GM18498 (cell line): ENCODE data around the gene BMP8B.
"Not testable (repeated sequence)": the region's sequence is repeated elsewhere in the genome, so short reads cannot be mapped to it uniquely, and the experiment has no call there.

Experiments
- ATAC-seq: cut with Tn5 transposase; IDR thresholded peaks from one replicate; pipeline ENCODE4 v1.9.1; 2021; ENCODE audit warnings: mild to moderate bottlenecking, moderate library complexity; ENCODE audit not compliant: unreplicated experiment

Gene BMP8B

GRCh38 chr1:39779821-39780220 lies 8.8 kb downstream of the BMP8B start:
- no peak for ATAC-seq

DNA sequence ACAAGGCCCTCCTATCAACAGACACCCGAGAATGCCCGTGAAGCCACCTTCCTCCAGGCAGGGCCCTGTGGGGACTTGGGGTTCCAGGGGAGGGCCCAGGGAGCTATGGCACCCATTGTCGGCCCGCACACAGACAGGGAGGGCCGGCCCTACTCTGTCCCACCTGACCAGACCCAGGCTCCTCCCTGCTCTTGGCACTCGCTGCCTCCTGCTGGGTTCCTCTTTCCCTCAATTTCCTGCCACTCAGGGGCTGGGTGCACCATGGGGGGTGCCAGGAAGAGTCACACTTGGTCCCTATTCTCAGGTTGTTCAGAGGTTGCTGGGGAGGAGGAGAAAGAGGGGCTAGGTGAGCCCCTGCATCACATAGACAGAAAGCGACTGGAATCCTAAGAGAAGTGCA lies 9.5 kb downstream of the BMP8B start:
- no peak for ATAC-seq

DNA sequence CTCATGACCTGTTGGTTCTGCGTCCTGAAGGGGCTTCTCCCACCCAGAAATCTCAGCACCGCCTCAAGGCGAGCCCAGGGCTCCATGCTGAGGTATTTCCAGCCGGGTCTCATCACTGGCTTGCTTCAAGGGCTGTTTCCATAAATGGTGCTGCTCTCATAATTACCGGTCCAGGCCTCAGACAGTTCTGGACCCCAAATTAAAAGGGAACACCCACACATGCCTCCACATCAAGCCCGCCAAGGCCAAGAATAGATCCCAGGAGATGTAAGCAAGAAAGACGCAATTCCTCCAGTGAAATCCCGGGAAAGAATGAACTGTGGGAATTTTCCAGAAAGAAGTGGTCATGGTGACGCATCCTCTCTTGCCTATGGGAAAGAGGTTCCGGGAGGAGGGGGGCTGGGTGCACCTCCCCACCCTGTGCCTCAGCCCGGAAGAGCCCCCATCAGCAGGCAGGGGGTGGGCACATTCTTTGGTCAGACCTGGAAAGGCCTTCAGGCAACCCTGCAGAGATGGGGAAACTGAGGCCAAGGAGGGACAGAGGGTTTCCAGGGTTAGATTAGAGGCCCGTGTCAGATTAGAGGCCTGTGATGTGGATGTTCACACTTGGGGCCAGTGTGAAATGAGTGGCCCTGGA lies 10.1 kb downstream of the BMP8B start:
- ATAC-seq: not testable (repeated sequence)

DNA sequence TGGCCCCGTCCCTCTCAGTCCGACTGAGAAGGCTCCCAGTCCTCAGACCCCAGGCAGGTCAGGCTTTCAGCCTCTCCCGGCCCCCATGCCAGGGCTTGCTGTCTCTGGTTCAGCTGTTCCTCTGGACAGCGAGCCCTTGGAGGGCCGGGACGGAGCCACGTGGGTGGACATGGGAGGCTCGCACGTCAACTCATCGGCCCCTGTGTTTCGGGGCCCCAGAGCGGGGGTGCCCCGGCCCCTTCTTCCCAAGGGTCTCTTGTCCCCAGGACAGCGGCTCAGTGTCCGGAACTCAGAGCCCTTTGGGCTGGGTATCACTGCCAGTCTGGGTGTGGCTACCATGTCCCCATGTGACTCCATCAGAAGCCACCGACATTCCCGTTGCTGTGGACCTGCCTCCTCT lies 10.8 kb downstream of the BMP8B start:
- ATAC-seq: not testable (repeated sequence)

DNA sequence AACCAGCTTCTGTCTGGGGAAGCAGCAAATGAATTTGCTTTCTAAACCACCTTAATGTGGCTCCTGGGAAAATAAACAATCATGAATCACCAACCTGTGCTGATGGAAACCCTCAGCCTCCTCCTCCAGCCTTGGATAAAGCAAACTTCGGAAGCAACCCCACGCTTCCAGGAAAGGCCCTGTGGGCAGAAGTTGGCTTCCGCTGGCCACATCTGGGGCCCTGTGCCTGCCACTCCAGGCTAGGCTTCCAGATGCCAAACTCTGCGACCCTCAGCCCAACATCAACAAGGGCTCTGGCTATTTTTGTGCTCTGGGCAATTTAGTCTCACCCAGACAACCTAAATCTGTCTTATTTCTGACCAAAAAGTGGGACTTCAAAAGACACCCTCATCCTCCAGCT lies 11.4 kb downstream of the BMP8B start:
- no peak for ATAC-seq

- no peak for ATAC-seq
Measured at GRCh38 chr1:39776886-39777285, 11.8 kb downstream of the BMP8B start.

DNA sequence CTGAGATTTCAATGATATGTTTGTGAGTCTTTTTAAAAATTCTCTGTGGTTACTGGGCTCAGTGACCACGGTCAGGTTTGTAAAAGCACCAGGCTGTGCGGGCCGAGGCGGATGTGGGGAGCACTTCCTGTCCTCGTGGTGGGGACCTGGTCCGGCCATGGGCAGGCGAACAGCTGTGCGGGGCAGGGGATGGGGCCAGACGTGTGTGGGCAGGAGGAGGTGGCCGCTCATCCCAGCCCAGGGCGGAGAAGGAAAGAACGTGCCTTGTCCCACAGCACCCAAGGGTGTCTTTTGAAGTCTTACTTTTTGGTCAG lies 12.3 kb downstream of the BMP8B start:
- ATAC-seq: no peak

GRCh38 chr1:39775676-39776399 lies 12.8 kb downstream of the BMP8B start:
- ATAC-seq: not testable (repeated sequence)

DNA sequence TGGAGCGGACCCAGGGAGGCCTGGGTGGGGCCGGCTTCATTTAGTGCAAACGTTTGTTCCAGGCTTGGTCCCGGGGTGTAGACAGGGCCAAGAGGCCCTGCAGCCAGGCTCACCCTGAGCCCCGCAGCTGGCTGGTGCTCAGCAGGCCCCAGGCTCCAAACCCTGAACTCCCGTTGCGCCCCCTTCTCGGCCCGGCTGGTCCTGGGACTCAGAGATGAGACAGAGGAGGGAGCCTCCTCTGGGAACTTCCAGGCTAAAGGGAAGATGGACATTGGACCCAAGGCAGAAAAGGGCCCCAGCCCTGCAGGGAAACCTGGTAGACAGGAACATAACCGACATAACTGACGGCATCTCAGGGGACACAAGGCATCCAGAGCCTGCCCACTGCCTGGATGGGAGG lies 13.5 kb downstream of the BMP8B start:
- ATAC-seq: not testable (repeated sequence)

GRCh38 chr1:39773369-39773979 lies 15.2 kb downstream of the BMP8B start:
- ATAC-seq: not testable (repeated sequence)

DNA sequence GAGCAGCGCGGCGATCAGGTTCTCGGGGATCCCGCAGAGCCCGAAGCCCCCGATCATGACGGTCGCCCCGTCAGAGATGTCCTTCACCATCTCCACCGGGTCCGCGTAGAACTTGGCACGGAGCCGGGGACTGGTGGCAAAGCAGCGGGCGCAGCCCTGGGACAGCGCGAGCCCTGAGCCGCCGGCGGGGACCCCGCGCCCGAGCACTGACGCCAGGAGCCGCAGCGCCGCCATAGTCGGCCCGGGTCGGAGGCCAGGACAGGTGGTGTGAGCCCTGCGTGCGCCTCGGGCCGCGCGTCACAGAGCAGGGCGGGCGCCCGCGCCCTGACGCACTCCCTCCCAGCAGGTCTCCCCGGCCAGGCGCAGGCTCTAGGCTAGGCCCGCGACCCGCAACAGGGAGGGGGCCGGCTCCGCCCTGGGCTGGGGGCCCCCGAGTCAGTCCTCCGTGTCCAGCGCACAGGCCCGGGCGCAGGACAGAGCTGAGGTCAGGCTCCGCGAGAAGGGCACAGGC lies 17.6 kb downstream of the BMP8B start, which contains the start of gene OXCT2:
TSS of gene OXCT2 (minus strand) at position 327 of the 511 bp plus-strand sequence. CDS start at position 234, 93 bp downstream.
- not testable (repeated sequence) for ATAC-seq

GRCh38 chr1:39770100-39771021 lies 18.3 kb downstream of the BMP8B start:
- not testable (repeated sequence) for ATAC-seq

GRCh38 chr1:39769502-39769901 lies 19.2 kb downstream of the BMP8B start:
- ATAC-seq: not testable (repeated sequence)

DNA sequence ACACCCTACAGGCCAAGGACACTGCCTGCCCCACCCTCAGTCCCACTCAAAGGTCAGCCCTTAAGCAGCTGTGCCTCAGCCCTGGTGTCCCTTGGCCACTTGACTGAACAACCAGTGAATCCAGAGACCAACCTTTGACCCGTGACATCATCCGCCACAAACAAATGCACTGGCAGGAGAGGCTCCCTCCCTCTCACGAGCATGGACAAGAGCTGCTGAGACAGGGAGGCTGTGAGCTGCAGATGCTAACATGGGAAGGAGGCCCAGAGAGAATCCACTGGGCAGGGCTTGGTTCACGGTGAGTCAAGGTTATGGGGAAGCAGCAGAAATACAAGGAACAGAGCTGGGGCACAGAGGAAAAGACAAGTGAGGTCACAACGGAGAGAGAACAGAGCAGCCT lies 22.2 kb downstream of the BMP8B start:
- ATAC-seq: not testable (repeated sequence)

- not testable (repeated sequence) for ATAC-seq
Measured at GRCh38 chr1:39764512-39764911, 24.2 kb downstream of the BMP8B start.

DNA sequence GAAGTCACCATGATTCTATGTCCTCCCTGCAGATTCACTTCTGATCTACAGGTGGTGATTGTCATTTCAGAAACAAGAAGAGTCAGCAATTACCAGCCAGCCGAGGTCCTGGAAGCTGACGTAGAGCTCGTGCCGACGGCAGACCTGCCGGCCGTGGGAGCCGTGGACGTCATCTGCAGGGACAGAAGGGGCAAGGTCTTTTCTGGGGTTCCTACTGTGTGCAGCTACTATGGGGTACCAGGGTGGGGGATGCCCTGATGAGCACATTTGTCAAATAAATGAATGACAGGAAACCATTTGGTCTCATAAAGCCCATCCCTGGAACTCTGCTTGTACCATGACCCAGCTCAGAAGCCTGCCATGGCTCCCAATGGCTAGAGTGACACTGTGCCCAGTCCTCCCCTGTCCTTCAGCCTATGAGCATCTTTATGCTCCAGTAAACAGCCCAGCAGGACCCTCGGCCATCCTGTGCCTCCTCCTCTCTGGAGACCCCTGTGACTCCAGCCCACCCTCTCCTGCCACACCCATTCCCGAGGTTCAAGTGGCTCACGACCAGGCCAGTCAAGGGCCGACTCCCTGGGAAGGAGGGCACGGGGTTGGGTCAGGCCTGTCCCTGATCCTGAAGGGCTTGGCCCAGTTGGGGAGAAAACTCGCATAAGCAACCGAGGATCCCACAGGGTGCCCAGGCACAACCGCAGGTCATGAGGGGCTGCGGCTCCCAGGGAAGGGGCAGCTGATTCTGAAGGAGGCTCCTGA lies 24.9 kb downstream of the BMP8B start:
- ATAC-seq: not testable (repeated sequence)

DNA sequence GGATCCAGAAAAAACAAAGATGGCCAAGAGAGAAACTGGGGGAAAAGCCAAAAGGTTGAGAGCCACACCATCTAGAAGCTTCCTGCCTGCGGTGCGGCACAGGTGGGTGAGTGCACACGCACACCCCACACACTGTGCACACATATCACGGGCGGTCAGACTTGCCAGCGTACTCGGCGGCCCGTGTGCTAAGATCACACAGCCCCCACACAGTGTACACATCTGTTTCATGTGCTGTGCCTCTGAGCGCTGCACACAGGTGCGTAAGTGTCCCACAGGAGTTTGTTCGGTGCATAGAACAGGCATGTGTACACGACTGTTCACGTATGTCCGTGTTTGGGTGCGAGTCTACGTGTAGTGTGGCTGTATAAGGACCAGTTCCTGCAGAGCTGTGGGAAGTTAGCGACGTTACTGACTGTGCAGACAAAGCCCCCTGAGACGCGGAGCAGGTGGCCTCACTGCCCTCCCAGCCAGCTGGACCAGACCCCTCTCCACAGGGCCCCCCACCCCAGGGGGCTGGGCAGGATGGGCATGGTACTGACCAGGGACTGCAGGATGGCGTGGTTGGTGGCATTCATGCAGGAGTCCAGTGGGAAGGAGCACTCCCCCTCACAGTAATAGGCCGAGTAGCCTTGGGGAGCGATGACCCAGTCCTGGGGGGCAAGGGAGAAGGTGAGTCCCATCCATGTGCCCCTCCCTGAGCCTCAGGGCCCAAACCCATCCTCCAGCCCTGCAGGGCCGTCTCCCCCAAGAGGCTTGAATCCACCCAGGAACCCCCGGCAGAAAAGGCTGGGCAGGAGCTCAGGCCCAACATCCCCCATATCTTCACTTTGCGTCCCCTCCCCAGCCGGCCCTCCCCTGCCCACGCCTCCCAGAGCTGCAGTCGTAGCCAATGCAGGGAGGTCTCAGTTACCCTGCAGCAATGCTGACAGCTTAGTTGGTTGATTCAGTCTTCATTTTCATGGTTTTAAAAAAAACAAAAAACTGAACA lies 25.8 kb downstream of the BMP8B start:
- no peak for ATAC-seq

DNA sequence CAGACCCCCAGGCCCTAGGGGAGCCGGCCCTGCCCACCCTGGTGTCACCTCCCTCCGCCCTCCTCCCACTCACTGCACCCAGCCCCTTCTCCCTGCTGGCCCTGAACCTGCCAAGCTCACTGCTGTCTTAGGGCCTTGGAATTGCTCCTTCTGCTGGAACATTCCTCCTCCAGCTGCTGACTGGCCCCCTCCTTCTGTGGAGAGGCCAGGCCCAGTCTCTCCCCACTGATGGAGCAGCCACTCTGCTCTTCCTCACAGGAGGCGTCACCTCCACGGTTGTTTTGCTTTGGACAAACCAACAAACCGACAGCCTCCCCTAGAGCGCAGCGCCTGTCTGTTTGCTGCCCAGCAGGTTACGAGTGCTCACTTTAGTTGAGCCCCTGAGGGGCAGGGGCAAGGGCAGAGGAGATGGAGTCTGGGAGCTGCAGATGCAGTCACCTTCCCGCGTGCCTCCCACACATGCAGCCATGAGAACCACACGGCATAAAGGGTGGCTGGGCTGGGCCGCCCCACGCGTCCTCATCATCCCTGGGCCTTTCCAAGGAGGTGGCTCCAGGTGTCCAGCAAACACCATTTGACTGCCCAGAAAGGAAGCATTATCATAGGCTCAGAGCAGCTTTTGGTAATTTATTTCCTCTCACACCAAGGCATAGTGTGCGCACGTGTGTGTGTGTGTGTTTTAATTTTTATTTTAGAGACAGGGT lies 27.0 kb downstream of the BMP8B start:
- no peak for ATAC-seq
